ENCODE data around the gene NTRK1.

NTRK1 gene

DNA sequence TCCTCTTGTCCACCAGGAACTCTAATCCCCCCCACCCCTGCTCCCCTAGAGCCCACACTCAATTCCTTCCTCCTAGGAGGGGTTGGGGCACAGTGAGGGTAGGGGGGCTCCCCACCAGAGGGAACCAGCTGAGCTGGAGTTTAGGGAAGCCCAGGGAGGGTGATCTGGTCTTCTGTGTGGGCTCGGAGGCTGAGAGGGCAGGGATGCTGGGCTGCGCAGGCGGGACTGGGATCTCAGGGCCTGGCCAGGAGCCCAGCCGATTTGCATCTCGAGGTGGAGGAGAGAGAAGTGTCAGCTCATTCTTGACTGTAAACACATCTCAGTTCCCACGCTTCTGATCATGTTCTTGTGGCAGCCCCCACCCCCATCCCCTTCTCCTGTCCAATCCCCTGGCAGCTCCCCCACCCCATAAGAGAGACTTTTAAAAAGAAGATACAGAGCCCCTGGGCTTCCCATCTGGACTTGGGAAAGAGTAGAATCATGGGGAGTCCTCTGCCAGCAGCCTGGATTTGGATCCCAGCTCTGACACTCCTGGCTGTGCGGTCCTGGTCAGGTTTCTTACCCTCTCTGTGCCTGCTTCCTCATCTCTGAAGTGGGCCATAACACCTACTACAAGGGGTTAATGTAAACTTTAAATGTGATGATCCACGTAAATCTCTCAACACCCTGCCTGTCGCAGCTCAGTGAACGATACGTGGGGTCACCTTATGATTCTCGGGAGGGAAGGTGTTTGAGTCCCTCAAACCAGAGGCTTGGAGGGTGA, 39.5 kb downstream of the NTRK1 start:
- no peak for DNase-seq

DNA sequence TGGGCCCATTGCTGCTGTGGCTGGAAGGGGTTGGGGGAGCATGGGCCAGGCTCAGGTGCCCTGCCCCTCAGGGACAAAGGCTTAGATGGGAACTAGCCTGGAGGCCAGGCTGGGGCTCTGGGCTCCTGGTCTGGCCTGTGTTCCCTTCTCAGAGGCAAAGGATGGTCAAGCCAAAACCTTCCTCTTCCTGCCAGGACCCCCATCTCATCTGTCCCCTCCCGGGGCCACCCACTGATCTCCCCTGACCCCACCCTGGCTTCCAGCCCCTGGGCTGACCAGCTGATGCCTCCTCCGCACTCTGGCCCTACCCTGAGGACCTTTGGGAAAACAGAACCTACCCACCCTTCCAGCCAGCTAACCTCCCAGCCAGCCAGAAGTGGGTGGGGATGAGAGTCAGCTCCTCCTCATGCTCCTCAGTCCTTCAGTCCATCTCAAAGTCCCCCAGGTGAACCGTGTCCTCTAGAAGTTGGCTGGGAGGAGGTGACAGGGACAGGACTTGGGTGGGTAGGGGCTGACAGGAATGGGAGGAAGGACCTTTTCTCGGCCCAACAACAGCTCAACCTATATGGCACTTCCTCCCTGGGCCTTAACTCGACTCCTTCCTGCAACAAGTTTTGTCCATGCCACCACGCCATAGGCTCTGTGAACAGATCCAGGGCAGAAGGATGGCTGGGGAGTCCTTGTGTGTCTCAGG, 40.4 kb downstream of the NTRK1 start:
- DNase-seq, result no peak

DNA sequence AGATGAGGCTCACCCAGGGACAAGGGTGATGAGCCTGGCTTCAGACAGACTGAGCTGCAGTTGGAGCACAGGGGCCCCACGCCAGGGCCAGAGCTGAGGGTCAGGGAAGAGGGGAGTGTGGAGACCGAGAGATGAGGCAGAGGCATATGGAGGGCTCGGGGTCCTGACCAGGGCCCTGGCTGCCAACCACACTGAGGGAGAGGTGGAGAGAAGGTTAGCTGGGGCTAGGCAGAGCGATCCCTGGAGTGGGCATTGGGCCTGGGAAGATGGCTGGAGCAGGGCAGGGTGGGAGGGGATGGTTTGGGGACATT, 40.9 kb downstream of the NTRK1 start:
- no peak for DNase-seq

DNA sequence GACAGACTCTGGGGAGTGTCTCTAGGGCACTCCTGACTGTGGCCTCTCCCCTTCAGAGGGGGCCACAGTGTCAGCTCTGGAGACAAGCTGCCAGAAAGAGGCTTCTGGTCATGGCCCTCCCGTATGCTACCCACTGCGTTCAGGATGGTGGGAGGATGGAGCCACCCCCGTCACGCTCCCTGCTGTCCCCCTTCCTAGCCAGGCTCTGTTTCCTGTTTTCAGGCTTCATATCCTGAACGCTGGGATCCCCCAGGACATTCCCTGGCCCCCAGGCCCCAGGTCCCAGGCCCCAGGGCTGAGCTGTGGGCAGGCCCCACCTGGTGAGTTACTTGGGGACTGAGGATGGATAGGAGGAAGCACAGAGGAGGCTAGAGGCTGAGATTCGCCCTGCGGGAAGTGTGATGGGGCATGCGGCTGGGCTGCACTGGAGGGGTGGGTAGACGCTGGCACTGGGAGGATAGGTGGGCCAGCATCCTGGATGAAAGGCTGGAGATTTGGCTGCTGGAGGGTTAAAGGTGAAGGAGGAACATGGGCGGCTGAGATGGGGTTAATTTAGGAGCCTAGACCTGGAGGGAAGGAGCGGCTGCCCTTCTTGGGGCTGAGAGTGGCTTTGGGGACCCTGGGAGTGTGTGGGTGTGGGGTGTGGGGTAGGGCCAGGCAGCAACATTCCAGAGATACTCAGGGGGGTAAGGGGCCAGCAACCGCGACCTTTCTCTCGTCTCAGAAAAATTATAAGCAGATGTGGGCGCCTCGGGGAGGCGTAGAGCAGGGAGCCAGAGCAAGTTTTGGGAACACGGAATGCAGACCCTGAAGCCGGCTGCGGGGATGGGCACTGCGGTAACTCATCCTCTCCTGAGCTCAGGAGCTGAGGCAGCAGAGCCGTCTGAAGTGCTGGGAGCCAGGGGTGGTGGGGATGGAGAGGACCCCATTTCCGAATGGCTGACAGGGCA, 41.6 kb downstream of the NTRK1 start:
- DNase-seq, result no peak

DNA sequence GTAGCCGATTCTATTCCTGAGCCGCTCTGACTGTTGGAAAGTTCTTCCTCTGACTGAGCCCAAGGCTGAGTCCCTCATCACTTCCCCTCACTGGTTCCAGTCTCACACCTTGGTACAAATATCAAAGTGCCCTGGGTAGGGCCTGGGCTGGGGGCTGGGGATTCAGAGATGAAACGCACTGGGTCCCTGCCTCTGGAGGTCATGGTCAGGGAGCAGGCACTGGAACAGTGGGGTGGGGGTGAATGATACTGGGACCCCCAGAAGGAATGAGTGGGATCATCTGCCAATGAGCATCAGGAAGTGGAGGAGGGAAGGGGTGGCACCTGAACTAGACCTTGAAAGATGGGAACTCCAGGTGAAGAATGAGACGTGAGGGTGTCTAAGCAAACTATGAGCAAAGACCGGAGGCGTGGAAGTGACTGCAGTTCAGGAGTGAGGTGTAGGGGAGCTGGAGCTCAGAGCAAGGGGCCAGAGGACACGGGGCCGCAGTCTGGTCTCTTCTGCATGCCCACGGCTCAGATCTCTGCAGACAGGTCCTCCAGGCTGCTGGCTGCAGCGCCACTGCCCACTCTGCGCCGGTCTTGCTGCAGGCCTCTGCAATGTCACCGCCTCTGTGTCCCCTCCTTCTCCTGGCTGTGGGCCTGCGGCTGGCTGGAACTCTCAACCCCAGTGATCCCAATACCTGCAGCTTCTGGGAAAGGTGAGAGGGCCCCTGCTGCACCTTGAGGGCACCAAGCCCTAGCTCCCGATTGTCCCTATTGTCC, 42.8 kb downstream of the NTRK1 start:
- no peak for DNase-seq

DNA sequence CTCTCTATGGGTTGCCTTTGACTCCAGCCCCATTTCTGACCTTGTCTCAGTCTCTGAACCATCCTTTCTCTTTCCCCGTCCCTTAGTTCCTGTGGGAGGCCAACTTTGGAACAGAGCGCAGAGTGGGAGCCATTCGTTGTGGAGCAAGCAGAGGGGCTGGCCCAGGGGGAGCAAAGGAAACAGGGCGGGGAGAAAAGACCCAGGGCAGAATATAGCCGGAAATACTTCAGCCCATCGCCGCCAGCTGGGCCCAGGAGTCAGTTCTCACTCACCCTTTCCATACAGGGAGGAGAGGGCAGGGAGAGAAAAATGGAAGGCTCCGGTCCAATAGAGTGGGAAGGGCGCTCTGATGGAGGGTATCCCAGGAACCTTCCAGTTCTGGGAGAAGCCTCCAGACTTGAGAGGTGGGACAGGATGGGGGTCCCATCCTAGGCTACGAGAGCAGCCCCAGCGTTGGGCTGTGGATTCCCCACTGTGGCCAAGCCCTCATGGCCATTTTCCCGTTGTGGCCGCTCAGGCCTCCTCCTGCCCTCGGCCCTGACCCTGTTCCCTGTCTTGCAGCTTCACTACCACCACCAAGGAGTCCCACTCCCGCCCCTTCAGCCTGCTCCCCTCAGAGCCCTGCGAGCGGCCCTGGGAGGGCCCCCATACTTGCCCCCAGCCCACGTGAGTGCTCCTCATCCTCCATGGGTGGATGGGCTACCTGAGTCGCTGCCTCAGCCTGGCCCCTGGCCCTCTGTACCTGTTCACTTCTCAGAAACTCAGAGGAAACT, 43.7 kb downstream of the NTRK1 start:
- DNase-seq, result no peak

DNA sequence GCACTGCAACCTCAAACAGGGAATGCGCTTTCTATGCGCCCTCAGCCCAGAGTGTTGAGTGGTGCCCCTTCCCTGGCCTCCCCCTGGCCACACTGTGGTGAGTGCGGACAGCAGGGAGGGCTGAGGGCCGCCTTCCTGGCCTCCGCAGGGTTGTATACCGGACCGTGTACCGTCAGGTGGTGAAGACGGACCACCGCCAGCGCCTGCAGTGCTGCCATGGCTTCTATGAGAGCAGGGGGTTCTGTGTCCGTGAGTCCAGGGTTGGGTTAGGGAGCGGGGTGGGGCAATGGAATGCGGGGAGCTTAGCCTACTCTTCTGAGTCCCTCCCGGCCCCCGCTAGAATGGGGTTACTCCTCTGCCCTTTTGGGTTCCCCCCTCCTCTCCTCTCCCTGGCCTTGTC, 44.5 kb downstream of the NTRK1 start:
- DNase-seq, result no peak

DNA sequence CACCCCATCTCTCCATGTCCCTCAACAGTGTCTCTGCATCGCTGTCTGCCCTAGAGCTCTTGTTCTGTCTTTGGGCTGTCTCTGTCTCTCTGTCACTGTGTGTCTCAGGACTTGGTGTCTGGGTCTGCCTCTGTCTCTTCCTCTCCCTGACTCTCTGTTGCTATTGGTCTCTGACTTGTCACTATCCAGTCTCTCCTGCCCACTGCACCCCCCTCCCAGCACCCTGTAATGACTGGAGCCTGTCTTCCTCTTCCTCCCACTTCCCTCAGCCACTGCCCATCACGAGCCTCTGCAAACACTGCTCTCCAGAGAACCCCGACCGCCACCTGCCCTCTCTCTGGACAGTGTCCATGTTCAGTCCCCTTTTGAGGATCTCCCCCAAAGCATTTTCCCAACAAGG, 45.0 kb downstream of the NTRK1 start:
- DNase-seq, result no peak

DNA sequence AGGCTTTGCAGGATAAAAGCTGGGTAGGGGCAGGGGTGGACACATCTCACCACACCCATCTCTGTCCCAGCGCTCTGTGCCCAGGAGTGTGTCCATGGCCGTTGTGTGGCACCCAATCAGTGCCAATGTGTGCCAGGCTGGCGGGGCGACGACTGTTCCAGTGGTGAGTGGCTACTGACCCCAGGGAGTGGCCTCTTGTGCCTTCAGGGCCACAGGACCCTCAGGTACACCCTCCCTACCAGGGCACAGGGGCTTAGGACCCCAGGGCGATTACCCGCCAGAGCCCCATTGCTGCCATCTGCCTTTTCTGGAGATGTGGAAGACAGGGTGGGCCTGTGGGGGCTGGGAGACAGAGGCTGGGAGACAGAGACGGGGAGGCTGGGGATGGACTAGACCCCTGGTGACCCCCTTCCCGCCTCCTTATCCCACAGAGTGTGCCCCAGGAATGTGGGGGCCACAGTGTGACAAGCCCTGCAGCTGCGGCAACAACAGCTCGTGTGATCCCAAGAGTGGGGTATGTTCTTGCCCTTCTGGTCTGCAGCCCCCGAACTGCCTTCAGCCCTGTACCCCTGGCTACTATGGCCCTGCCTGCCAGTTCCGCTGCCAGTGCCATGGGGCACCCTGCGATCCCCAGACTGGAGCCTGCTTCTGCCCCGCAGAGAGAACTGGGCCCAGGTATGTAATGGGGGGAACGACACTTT, 45.7 kb downstream of the NTRK1 start:
- no peak for DNase-seq

DNA sequence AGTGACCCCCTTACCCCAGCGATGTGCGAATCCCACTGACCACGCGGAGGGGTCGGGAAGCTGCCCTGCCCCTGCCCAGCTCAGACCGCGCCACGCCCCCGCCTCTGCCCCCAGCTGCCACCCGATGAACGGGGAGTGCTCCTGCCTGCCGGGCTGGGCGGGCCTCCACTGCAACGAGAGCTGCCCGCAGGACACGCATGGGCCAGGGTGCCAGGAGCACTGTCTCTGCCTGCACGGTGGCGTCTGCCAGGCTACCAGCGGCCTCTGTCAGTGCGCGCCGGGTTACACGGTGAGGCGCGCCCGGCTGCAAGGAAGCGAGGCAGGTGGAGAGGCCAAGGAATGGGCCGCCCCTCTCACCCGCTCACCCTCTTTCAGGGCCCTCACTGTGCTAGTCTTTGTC, 47.9 kb downstream of the NTRK1 start:
- DNase-seq, result no peak

DNA sequence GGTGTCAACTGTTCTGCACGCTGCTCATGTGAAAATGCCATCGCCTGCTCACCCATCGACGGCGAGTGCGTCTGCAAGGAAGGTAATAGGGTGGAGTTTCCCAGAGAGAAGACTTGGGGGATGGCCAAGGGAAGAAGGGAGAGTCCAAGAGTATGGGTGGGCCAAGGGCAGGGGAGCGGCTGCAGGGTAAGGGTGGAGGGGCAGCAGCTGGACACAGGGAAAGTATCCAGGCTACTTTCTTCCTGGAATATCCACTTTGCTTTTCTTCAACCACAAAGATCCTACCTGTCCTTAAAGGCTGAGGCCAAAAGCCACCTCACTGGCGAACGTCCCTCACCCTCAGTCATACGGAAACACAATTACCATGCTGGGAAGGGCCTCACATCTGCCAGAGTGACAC, 48.3 kb downstream of the NTRK1 start:
- DNase-seq, result no peak

DNA sequence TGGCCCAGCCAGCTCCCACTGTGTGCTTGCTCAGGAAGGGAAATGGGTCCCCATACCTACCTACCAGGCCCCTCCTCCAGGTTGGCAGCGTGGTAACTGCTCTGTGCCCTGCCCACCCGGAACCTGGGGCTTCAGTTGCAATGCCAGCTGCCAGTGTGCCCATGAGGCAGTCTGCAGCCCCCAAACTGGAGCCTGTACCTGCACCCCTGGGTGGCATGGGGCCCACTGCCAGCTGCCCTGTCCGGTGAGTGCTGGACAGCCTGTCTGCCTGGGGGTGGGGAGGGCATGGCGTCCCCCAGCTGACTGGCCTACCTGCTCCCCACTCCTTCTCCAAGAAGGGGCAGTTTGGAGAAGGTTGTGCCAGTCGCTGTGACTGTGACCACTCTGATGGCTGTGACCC, 49.0 kb downstream of the NTRK1 start:
- DNase-seq, result no peak

DNA sequence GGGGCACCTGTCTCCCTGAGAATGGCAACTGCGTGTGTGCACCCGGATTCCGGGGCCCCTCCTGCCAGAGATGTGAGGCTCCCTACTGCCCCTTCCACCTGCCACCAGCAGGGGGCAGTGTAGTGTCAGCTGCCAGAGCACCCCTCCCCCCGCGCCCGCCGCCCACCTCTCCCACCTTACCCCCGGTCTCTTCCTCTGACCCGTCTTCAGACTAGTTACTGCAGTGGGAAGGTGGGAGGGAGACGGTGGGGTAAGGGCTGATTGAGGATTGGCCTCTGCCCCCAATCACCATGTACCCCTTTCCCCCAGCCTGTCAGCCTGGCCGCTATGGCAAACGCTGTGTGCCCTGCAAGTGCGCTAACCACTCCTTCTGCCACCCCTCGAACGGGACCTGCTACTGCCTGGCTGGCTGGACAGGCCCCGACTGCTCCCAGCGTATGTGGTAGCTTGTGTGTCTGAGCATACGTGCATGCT, 49.7 kb downstream of the NTRK1 start:
- DNase-seq, result no peak

DNA sequence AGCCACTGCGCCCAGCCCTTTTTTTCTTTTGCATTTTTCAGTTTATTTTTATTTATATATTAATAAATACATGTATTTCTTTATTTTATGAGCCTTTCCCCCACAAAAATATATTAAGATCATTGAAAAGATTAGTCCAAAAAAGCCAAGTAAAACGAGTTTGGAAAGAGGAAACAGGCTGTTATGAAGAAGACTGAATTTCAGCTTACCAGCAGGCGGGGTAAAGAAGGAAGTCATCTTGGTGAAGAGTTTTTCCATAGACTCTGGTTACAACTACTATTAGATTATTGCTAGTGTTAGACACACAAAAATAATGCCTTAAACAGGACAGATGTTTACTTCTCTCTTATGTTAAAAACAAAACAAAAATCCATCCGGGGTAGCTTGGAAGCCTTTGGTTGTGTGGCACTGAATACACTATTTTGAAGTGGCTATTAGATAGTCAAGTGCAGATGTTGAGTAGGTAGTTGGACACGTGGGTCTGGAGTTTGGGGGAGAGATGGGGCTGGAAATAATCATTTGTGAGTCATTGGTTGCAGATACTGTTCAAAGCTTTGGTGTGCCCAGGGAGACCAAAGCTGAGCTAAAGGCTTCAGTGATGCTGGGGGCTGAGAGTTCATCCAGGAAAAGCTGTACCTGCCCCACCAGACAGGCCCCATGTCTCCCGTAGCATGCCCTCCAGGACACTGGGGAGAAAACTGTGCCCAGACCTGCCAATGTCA, 51.1 kb downstream of the NTRK1 start:
- no peak for DNase-seq

DNA sequence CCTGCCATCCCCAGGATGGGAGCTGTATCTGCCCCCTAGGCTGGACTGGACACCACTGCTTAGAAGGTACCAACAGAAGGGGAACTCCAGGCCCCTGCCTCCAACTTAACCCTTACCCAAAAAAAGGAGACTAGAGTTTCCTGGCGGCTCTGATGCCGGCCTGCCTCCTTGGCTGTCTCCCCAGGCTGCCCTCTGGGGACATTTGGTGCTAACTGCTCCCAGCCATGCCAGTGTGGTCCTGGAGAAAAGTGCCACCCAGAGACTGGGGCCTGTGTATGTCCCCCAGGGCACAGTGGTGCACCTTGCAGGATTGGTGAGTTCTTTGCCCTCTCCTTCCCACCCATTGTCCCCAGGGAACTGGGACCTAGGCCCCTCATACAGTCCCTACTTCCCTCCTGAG, 51.6 kb downstream of the NTRK1 start:
- DNase-seq, result no peak

DNA sequence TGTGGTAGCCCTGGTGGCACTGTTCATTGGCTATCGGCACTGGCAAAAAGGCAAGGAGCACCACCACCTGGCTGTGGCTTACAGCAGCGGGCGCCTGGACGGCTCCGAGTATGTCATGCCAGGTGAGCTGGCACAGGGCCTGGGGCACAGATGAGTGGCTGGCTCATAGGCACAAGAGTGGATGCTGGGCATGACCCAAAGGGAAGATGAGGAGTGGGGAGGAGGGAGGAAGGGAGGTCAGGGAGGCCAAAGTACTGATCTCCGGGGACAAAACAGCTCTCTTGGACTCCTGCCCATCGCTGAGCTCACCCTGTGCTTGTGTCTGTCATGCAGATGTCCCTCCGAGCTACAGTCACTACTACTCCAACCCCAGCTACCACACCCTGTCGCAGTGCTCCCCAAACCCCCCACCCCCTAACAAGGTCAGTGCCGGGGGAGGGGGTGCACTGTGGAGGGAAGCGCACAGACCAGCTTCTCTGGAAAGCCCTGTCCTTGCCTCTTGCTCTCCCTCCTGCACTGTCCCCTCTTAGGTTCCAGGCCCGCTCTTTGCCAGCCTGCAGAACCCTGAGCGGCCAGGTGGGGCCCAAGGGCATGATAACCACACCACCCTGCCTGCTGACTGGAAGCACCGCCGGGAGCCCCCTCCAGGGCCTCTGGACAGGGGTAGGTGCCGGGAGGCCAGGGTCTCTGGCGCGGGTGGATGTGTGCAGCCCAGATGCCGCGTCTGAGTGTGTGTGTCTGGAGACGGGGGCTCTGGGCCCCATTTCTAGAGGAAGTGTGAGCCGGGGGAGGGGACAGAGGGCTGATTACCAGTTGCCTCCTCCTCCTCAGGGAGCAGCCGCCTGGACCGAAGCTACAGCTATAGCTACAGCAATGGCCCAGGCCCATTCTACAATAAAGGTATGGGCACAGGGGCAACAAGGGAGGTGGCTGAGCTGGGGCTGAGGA, 52.5 kb downstream of the NTRK1 start:
- no peak for DNase-seq

DNA sequence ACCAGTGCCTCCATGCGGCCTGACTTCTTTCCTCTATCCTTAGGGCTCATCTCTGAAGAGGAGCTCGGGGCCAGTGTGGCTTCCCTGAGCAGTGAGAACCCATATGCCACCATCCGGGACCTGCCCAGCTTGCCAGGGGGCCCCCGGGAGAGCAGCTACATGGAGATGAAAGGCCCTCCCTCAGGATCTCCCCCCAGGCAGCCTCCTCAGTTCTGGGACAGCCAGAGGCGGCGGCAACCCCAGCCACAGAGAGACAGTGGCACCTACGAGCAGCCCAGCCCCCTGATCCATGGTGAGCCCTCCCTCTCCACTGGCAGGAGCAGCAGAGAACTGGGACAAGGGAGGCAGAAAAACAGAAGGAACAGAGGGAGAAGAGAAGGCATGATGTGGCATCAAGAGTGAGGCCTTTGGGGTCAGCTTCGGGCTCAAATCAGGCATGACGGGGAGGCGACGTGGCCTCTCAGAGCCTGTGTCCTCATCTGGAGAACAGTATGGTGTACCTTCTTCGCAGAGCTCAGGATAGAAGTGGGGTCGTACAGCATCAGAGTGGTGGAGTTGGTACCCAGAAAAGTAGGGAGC, 53.2 kb downstream of the NTRK1 start:
- DNase-seq, result no peak

DNA sequence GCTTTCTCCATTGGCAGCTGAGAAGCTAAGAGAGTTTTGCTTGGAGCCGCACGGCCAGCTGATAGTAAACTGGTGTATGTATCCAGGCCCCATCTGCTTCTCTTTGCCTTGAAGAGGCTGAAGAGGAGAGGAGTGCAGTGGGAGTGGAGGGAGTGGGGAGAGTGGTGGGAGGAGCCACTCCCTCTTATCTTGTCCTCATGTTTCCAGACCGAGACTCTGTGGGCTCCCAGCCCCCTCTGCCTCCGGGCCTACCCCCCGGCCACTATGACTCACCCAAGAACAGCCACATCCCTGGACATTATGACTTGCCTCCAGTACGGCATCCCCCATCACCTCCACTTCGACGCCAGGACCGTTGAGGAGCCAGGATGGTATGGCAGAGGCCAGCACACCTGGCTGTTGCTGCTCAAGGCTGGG, 53.8 kb downstream of the NTRK1 start:
- no peak for DNase-seq

Data from NCI-H2107 (cell line).